Retina (tissue), 1 donor: ENCODE measurements around the gene GP9.
"Not testable (repeated sequence)": the region's sequence is repeated elsewhere in the genome, so short reads cannot be mapped to it uniquely, and the experiment has no call there.

Source experiments
- DNase-seq: peaks from one replicate; pipeline ENCODE4 v3.0.0-alpha.2; 2016

Gene GP9

DNA sequence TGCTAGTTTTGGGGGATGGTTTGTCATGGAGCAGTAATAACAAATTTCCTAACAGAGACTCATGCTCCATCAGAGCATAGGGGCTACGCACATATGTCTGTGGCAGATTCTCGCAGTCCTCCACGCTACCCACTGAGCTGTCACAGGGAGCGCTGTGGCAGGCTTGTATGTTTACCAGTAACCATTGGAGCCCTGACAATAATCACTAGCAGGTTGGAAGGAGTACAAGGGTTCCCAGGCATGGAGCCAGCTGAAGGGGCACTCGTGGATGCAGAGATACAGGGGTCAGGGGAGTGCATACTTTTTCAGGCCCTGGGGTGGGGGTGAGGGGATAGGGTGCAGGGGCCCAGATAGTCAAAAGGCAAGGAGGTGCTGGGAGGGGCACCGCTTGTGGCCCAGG is 7.9 kb upstream of the GP9 start:
- DNase-seq: no peak

DNA sequence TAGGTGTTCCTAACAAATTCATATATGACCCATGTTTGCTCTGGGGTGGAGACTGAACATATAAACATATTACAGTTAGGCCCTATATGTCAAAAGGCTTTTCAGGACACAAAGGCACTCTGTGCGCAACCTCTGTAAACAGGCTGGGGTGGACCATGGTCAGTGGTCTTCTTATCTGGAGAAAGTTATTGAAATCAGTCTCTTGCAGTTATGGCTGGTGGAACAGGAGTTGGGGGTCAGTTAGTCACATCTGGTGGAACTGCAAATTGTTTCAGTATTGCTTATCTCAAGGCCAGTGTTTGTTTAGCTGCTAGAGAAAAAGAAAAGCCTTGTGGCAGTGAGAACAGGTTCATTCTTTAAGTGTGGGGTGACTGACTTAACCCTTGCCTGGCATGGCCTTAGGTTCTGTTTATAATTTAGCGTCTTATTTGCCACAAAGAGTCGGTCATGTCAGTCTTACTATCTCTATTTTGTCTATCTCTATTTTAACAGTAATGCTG is 5.9 kb upstream of the GP9 start:
- no peak for DNase-seq

DNA sequence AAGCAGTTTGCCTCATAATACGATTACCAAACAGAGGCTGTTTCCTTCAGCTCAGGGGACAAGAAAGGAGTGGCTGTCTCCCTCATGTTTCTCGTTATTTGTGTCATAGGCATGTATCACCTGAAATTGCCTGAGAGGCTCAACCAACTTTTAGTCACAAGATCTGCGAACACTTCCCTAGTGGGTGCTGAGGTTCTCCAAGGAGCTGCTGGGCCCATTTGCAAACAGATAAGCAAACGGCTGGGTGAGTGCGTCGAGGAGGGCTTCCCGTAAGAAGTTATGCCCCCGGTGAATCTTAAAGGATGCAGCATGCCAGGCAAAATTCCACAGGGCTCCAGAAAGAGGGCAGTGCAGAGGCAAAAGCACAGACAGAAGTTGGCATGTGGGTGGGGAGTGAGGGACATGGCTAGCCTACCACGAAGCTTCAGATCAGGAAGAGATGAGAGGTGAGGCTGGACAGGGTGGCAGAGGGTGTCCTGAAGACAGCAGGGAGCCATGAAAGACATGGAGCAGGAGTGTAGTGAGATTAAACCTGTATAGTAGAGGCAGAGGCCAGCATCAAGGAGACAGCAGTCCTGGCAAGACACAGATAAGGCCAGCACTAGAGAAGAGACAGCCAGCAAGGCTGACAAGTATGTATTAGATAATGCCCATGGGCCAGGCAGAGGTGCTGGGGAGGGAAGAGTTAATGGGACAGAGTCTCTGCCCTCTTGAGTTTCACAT is 4.0 kb upstream of the GP9 start:
- DNase-seq: no peak

DNA sequence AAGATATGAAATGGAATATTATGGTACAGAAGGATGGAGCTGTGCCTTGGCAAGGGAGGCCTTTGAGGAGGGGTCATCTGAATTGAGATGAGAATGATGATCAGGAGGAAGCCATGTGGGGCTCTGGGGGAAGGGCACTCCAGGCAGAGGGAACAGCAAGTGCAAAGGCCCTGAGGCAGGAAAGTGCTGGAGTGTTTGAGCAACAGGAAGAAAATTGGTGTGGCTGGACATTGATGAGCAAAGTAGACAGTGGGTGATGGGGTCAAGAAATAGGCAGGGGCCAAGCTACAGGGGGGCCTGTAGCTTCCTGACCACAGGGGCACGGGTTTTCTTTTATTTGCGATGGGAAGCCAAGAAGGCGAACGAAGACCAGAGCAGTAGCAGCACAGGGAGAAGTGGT is 3.3 kb upstream of the GP9 start:
- no peak for DNase-seq

DNA sequence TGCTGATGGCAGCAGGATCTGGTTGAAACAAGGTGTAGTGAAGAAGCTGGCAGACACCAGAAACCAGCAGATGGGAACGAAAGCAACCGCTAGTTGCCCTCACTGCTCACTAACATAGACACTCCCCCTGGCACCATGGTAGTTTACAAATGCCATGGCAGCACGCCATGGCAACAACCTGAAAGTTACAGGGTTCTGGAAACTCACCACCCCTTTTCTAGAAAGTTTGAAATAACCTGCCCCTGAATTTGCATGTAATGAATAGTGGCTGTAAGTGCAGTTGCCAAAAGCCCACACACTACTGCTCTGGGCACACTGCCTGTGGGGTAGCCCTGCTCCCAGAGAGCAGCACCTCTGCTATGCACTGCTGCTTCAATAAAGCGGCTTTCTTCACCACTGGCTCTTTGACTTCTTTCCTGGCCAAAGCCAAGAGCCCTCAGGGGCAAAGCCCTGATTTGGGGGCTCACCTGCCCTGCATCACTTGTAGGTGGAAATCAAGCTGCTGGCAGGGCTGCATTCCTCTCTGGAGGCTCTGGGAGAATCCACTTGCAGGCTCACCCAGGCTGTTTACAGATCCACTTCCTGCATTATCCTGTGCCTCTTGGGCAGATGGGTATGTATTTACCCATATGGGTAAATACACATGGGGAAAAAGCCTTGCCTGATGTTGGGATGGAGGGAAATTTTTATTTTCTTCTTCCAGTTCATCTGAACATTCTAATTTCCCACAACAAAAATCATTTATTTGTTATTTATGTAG is 2.0 kb upstream of the GP9 start:
- DNase-seq: no peak

DNA sequence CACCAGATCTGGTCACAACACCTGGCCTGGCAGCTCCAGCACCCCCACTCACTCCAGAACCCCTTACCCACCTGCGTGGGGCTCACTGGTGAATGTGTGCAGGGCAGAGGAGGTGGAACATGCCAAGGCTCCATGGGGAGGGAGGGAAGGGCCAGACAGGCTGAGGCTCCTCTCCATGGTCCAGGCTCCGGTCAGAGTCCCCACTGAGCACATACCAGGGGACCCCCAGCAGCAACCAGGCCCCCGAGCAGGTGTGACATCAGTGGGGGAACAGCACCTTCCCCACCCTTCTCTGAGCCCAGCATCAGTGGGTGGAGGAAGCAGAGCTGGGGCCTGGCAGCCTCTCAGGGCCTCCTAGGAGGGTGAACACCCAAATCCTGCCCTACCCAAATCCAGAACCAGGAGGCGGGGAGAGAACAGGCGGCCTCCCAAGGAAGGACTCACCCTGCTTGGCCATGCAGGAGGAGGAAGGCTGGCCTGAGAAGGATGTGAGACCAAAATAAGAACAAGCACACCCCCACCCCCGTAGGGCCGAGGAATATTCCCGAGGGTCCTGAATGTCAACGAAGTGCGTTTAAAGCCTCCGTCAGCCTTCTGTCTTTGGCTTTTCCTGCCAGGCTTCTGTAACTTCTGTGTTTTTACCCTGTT is 1.1 kb upstream of the GP9 start:
- no peak for DNase-seq

DNA sequence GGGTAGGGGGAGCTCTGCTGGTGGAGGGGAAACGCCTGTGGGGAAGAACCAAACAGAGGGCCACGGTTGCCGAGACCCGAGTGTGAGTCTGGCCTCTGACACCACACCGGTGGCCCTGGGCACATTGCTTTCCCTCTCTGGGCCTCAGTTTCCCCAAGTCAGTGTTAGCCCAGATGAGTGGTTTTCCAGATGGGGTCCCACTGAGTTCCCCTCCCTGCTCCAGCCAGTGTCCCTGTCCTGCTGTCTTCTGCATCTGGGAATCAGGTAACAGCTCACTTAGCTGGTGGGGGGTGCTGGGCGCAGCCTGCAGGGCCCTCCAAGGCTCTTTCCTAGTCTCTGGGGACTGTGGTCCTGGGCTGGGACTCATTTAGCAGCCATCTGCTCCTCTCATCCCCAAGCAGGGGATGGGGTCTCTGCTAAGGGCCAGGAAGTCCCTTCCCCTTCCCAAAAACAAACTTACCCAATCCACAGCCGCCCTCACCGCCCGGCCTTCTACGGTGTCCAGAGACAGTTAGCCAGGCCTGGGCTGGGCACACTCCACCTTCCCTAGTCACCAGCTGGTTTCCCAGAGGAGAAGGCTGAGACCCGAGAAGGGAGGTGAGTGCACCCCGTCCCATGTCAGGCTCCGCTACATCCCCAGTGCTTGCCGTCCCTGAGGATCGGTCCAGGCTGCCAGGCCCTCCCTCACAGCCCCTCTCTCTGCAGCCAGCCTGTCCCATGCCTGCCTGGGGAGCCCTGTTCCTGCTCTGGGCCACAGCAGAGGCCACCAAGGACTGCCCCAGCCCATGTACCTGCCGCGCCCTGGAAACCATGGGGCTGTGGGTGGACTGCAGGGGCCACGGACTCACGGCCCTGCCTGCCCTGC is 676 bp downstream of the GP9 start:
- no peak for DNase-seq

DNA sequence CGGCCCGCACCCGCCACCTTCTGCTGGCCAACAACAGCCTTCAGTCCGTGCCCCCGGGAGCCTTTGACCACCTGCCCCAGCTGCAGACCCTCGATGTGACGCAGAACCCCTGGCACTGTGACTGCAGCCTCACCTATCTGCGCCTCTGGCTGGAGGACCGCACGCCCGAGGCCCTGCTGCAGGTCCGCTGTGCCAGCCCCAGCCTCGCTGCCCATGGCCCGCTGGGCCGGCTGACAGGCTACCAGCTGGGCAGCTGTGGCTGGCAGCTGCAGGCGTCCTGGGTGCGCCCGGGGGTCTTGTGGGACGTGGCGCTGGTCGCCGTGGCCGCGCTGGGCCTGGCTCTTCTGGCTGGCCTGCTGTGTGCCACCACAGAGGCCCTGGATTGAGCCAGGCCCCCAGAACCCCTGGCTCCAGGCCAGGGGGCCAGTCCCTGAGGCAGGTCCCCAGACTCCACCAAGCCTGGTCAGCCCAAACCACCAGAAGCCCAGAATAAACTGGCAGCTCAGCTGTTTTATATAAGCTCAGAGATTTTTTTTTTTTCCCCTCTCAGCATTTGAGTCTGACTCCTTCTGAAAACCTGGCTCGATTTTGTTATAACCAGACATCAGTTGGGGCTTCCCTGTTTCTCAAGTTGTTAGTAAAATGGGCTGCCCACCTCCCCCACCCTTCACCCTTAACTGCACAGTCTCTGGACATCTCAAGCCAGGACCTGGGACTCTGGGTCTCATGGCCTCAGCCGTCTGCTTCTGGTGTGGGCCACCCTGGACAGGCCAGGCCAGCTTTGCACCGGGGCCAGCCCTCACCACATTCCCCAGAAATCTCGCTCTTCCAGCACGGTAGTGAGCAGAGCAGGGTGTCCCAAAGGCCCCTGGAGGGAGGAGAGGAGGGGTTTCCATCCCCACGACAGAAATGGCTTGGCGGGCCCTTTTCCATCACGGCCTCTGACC is 1.6 kb downstream of the GP9 start:
- DNase-seq: no peak

DNA sequence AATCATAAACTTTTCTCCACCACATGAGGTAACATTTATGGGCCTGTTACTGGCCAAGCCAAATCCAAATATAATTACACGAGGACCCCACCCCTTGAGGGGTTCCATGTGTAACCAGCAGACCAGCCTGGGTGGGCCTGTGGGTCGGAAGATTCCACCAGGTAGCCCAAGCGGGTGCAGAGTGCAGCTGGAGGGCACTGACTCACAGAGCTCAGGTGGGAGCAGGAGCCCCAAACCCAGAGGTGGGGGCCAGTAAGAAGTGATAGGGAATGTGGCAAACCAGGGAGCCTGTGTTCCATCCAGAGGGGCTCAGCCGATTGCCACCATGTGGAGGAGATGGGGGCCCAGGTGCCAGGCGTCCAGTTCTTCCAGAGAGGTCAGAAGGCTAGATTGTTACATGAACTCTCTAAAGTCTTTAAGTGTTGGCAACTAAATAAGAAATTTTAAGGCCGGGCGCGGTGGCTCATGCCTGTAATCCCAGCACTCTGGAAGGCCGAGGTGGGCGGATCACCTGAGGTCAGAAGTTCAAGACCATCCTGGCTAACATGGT is 2.6 kb downstream of the GP9 start:
- no peak for DNase-seq

DNA sequence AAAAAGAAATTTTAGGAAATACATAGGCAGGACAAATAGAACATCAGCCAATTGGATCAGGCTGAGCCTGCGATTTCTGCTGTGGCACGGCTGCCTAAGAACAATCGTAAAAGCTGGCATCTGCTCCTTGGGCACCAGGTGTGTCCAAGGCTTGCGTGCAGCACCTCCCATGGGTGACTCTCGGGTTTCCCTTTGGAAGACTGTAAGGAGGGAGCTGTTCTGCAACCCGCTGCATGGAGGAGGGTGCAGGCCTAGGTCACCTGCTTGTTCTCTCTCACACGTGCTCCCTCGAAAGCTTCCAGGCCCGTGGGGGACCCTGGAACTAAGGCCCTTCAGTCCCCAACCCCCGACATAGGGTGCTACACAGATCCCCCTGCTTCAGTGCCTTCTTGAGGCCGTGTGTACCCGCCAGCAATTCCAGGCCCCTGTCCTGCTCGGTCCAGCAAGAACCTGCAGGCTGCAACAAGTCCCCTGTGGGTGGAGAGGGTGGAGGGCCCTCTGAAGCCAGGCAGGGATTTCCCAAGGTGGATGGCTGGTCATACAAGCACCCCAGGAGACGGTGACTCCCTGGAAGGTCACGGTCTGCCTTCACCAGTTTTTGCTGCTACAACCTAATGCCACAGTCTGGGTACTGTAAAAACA is 3.4 kb downstream of the GP9 start:
- no peak for DNase-seq

DNA sequence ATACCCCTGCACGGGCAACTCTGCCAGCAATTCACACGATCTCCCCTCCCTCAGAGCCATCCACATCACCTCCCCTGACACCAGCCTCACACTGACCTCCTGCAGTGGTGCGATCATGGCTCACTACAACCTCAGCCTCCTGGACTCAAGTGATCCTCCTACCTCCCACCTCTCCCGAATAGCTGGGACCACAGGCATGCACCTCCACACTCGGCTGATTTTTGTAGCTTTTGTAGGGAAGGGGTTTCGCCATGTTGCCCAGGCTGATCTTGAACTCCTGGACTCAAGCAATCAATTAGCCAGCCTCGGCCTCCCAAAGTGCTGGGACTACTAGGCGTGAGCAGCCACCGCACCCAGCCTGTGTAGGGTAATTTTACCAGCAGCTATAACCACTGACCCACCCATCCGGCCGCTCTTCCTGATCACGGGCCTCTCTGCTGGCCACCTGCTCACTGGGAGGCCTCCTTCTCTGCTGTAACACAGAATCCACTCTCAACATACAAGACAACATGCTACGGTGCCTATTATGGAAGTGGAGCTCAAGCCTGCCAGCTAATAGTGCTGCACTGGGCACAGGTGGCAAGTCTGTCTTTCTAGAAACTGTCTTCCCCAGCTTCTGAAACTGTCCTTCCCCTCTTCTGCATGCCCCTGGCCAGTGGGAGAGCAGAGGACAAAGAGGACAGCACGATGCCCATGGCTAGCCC is 4.6 kb downstream of the GP9 start:
- DNase-seq: no peak

DNA sequence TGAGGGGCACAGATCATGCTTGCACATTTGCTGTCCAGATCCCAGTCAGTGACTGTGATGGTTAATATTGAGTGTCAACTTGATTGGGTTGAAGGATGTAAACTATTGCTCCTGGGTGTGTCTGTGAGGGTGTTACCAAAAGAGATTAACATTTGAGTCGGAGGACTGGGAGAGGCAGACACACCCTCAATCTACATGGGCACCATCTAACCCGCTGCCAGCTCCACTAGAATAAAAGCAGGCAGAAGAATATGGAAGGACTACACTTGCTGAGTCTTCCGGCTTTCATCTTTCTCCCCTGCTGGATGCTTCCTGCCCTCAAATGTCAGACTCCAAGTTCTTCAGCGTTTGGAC is 5.1 kb downstream of the GP9 start:
- no peak for DNase-seq

DNA sequence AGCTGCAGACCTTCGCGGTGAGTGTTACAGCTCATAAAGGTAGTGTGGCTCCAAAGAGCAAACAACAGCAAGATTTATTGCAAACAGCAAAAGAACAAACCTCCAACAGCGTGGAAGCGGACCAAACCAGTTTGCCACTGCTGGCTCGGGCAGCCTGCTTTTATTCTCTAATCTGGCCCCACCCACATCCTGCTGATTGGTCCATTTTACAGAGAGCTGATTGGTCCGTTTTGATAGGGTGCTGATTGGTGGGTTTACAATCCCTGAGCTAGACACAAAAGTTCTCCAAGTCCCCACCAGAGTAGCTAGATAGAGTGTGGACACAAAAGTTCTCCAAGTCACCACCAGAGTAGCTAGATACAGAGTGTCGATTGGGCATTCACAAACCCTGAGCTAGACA is 7.1 kb downstream of the GP9 start:
- DNase-seq: not testable (repeated sequence)

DNA sequence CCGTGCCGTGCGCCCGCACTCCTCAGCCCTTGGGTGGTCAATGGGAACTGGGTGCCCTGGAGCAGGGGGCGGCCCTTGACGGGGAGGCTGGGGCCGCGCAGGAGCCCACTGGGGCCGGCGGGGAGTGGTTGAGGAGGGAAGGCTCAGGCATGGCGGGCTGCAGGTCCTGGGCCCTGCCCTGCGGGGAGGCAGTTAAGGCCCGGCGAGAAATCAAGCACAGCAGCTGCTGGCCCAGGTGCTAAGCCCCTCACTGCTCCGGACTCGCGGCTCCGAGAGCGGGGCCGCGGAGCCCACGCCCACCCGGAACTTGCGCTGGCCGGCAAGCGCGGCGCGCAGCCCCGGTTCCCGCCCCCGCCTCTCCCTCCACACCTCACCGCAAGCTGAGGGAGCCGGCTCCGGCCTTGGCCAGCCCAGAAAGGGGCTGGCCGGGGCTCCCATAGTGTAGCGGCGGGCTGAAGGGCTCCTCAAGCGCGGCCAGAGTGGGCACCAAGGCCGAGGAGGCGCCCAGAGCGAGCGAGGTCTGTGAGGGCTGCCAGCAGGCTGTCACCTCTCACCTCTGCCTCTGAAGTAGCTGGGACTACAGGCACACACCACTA is 7.8 kb downstream of the GP9 start:
- DNase-seq: peak; percentile 60

DNA sequence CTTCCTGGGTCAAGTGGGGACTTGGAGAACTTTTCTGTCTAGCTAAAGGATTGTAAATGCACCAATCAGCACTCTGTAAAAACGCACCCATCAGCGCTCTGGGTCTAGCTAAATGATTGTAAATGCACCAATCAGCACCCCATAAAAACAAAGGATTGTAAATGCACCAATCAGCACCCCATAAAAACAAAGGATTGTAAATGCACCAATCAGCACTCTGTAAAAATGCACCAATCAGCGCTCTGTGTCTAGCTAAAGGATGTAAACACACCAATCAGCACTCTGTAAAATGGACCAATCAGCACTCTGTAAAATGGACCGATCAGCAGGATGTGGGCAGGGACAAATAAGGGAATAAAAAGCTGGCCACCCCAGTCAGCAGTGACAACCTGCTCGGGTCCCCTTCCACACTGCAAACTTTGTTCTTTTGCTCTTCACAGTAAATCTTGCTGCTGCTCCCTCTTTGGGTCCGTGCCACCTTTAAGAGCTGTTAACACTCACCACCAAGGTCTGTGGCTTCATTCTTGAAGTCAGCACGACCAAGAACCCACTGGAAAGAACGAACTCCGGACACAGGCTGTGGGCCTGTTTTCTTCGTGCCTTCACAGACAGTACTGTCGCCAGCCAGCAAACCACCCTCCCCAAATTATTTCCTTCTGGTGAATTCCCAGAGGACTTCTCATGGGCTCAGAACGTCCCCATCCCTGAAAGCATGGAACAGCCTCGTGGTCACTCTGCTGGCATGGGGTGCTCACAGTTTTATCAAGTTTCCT is 8.9 kb downstream of the GP9 start:
- not testable (repeated sequence) for DNase-seq

DNA sequence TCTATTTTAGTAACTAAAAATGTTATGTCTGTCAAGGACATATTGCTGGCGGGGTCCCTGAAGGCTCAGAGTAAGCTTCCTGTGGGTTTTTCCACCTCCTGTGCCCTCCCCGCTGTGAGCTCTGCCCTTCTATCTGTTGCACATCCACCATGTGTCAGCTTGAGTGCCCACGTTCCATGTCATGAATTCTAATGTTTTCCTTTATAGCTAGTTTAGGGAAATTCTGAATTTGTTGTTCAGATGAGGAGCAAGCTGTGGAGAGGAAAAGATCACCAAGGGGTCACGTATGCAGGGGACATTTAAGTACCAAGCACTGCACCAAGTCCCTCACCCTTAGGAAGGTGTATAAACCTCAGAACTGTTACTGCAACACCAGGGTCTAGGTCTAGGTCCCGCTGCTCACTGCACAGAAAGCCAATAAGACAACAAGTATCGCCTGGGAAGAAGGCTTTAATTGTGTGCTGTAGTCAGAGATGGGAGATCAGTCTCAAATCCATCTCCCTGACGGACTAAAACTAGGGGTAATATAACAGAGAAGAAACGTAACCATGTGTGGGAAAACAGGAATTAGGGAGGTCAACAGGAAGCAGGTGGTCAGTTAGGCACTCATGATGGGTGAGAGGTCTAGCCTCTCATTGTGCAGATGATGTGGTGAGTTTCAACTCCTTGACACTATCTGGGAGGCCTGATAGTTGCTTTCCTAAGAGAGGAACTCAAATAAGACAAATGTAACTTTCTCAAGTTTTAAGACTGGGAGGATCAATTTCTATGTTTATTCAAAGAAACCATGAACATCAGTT is 9.7 kb downstream of the GP9 start:
- DNase-seq: no peak

DNA sequence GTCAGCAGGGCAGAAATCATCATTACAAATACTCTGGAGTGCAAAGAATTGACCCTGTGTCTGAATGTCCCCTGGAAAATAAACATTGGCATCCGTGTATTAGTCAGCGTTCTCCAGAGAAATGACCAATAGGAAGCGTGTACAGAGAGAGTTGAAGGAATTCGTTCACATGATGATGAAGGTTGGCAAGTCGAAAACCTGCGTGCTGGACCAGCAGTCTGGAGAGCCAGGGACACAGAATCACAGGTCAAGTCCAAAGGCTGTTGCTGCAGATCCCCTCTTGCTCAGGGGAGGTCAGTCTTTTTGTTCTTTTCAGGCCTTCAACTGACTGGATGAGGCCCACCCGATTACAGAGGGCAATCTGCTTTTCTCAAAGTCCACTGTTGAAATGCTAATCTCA is 16.6 kb downstream of the GP9 start:
- no peak for DNase-seq

DNA sequence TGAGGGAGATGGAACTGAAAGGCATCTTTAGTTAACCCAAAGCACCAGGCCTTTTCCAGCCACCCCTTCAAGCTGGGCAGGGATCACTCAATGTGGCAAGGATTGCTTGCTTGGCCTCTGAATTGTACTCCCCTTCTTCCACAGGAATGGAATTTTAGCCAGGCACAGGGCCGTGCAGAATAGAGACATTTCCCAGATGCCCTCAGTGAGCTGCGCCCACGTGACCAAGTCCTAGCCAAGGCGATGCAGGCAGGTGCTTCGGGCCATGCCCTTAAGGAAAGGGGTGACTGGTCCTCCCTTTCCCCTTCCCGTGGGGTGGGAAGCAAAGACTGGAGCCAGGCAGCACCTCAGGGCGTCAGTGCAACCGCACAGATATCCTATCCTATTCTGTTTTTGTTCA is 17.9 kb downstream of the GP9 start:
- no peak for DNase-seq
